Stomach (tissue), 9 donors: ENCODE measurements around the gene MICAL2. TPM values are rescaled to one million over a fixed set of nuclear protein-coding genes. Genes with fewer than 3 reads are reported as not detected.

Source experiments
- DNase-seq, 2 donors: peaks; one replicate each; pipeline versions ENCODE4 v3.0.0 to v3.0.0-alpha.2; 2013 to 2019
- H3K27ac ChIP-seq, 5 donors: fragments of 200-600 bp in 4 of 5; sonication (generic) in 4 of 5; one replicate each; pipeline ENCODE4 v1.5.1; 2013 to 2019; ENCODE audit warnings: mild to moderate bottlenecking in 1 of 5, moderate library complexity in 1 of 5
- H3K27me3 ChIP-seq, 3 donors: fragments of 200-600 bp; sonication (generic); one replicate each; pipeline ENCODE4 v1.5.1; 2017 to 2019; ENCODE audit warnings: mixed run types in 1 of 3
- H3K36me3 ChIP-seq, 4 donors: fragments of 200-600 bp; sonication (generic); 1 replicate in 3 of 4; 2 replicates in 1 of 4; pipeline ENCODE4 v1.5.1; 2016 to 2019
- H3K4me1 ChIP-seq, 4 donors: fragments of 200-600 bp; sonication (generic); one replicate each; pipeline ENCODE4 v1.5.1; 2016 to 2019
- H3K4me3 ChIP-seq, 4 donors: fragments of 200-600 bp; sonication (generic) in 3 of 4; one replicate each; pipeline ENCODE4 v1.5.1; 2016 to 2019; ENCODE audit warnings: mild to moderate bottlenecking in 1 of 4
- H3K9me3 ChIP-seq, 4 donors: fragments of 200-600 bp; sonication (generic); one replicate each; pipeline ENCODE4 v1.5.1; 2016 to 2019
- EP300 ChIP-seq: sonication (generic); formaldehyde crosslinking; IDR thresholded peaks from one replicate; pipeline ENCODE4 v1.6.1; 2017; ENCODE audit warnings: antibody characterized with exemption
- POLR2A ChIP-seq, 4 donors: fragments of 450-650 bp; IDR thresholded peaks; one replicate each; pipeline ENCODE4 v1.6.1; 2016; ENCODE audit warnings: antibody characterized with exemption in 4 of 4, control low read depth in 2 of 4, mild to moderate bottlenecking in 1 of 4, moderate library complexity in 1 of 4
- POLR2AphosphoS5 ChIP-seq, 3 donors: sonication (generic); formaldehyde crosslinking; IDR thresholded peaks; one replicate each; pipeline ENCODE4 v1.6.1; 2016; ENCODE audit warnings: antibody characterized with exemption in 3 of 3
- WGBS, 5 donors: extraction: QIAGEN DNeasy Blood & Tissue Kit in 3 of 5; methylation state at CpG; one replicate each; pipeline versions ENCODE4 v1.1.5 to v1.1.7; 2013 to 2018; 5-methylcytosine and 5-hydroxymethylcytosine counted together
- intact Hi-C: fragments of 100-400 bp; cut with DNase I; formaldehyde crosslinking; loops from one replicate; pipeline ENCODE4 v1.15.1; 2023; ENCODE audit warnings: low total_unique reads
- polyA plus RNA-seq, 3 donors: library from polyadenylated mRNA; stranded (reverse); fragments of 200-250 nt; gene quantifications; one replicate each; pipeline ENCODE4 v1.2.3, GENCODE V29; 2013
- total RNA-seq, 5 donors: library from RNA; depleted of rRNA; stranded (reverse); fragments of >200 nt; gene quantifications; one replicate each; pipeline versions ENCODE4 v1.1.0 to v1.2.3, GENCODE V29; 2014 to 2016
- TF ChIP-seq, protein P1 (sequence below), 7 experiments: fragments of 450-650 bp in 4 of 7; fragments of 200-600 bp in 3 of 7; sonication (generic) in 3 of 7; IDR thresholded peaks; one replicate each; pipeline ENCODE4 v1.5.1; 2016 to 2019; ENCODE audit warnings: antibody characterized with exemption in 7 of 7, control low read depth in 2 of 7, mild to moderate bottlenecking in 1 of 7
- donor health status: healthy with polysubstance abuse.
- donor health status: Bipolar disorder and iron deficiency.
- donor health status: healthy.

The MICAL2 gene
- total and polyA plus RNA-seq, 8 donors = 11.2 to 165 (median 83.3) TPM

GRCh38 chr11:12079726-12080556 is 30.4 kb upstream of the MICAL2 start:
- no peaks in the 10 kb centered on the region for H3K27me3 ChIP-seq
- H3K27ac ChIP-seq = peak overlapping the region; percentile 46 to 88 (median 73)
- DNase-seq = peak; percentile 50 to 78
- intact Hi-C loops = no loop called here
- whole genome bisulfite sequencing, 5 donors = 26 to 46% (median 31%) methylated on average over 13 of the region's 13 CpGs
- no peaks in the 10 kb centered on the region for H3K36me3 ChIP-seq
- H3K4me1 ChIP-seq = peaks cover 0 to 40% (median 9%) of the 10 kb centered on the region in 4 donors
- TF ChIP-seq, protein P1, sequence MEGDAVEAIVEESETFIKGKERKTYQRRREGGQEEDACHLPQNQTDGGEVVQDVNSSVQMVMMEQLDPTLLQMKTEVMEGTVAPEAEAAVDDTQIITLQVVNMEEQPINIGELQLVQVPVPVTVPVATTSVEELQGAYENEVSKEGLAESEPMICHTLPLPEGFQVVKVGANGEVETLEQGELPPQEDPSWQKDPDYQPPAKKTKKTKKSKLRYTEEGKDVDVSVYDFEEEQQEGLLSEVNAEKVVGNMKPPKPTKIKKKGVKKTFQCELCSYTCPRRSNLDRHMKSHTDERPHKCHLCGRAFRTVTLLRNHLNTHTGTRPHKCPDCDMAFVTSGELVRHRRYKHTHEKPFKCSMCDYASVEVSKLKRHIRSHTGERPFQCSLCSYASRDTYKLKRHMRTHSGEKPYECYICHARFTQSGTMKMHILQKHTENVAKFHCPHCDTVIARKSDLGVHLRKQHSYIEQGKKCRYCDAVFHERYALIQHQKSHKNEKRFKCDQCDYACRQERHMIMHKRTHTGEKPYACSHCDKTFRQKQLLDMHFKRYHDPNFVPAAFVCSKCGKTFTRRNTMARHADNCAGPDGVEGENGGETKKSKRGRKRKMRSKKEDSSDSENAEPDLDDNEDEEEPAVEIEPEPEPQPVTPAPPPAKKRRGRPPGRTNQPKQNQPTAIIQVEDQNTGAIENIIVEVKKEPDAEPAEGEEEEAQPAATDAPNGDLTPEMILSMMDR (IDR thresholded peaks at IDR 0.05) = no peak
- TF ChIP-seq POLR2AphosphoS5 (IDR thresholded peaks at IDR 0.05) (peak in 2 of 3 donors; percentile 76 to 94), POLR2A (IDR thresholded peaks at IDR 0.05) (no peak), EP300 (peak; percentile 75)
- no peaks in the 10 kb centered on the region for H3K9me3 ChIP-seq
- no peak overlapping the region for H3K4me3 ChIP-seq

GRCh38 chr11:12083380-12083779 is 27.0 kb upstream of the MICAL2 start:
- DNase-seq = no peak
- intact Hi-C loops = no loop called here
- Histone ChIP-seq H3K9me3 (no peaks in the 10 kb centered on the region), H3K27ac (peak overlapping the region in 2 of 5 donors; percentile 90 to 92), H3K36me3 (no peaks in the 10 kb centered on the region), H3K4me3 (no peak overlapping the region), H3K4me1 (peaks cover 24 to 44% (median 36%) of the 10 kb centered on the region in 4 donors), H3K27me3 (no peaks in the 10 kb centered on the region)
- TF ChIP-seq, protein P1 (IDR thresholded peaks at IDR 0.05) = no peak
- TF ChIP-seq POLR2AphosphoS5 (IDR thresholded peaks at IDR 0.05) = no peak
- TF ChIP-seq EP300 = no peak
- no peak for TF ChIP-seq POLR2A (IDR thresholded peaks at IDR 0.05)
- WGBS, 5 donors = 60 to 91% (median 81%) methylated on average over 1 of the region's 1 CpG

DNA sequence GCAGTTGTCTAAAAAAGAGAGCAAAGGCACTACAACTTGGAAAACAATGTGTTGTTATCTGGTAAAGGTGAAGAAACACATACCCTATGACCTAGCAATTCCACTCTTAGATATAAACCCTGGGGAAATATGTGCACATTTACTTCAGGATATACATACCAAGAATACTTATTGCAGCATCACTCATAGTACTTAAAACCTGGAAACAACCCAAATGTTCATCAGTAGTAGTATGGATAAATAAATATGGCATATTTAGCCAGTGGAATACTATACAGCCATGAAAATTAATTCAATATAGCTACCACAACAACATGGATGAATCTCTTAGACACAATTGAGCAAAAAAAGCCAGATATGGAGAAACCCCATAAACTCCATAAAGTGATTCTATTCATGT is 26.1 kb upstream of the MICAL2 start:
- no peaks in the 10 kb centered on the region for H3K9me3 ChIP-seq
- H3K27ac ChIP-seq = peak overlapping the region in 3 of 5 donors; percentile 89 to 92 (median 90)
- H3K4me3 ChIP-seq = no peak overlapping the region
- peaks cover 25 to 49% (median 41%) of the 10 kb centered on the region in 4 donors for H3K4me1 ChIP-seq
- H3K27me3 ChIP-seq = no peaks in the 10 kb centered on the region
- TF ChIP-seq EP300 (no peak), POLR2A (IDR thresholded peaks at IDR 0.05) (no peak), POLR2AphosphoS5 (IDR thresholded peaks at IDR 0.05) (no peak)
- TF ChIP-seq, protein P1 (IDR thresholded peaks at IDR 0.05) = no peak
- H3K36me3 ChIP-seq = no peaks in the 10 kb centered on the region
- no peak for DNase-seq
- intact Hi-C loops = no loop called here

GRCh38 chr11:12085371-12086251 is 24.8 kb upstream of the MICAL2 start:
- Histone ChIP-seq H3K27me3 (no peaks in the 10 kb centered on the region), H3K36me3 (no peaks in the 10 kb centered on the region), H3K9me3 (no peaks in the 10 kb centered on the region), H3K4me1 (peaks cover 39 to 55% (median 46%) of the 10 kb centered on the region in 4 donors), H3K27ac (peak overlapping the region; percentile 52 to 92 (median 89)), H3K4me3 (no peak overlapping the region)
- intact Hi-C loops = no loop called here
- TF ChIP-seq EP300 (no peak), POLR2A (IDR thresholded peaks at IDR 0.05) (no peak), POLR2AphosphoS5 (IDR thresholded peaks at IDR 0.05) (no peak)
- TF ChIP-seq, protein P1 (IDR thresholded peaks at IDR 0.05) = no peak
- 69 to 76% (median 72%) methylated on average over 10 to 11 of the region's 11 CpGs for WGBS, 5 donors
- DNase-seq = no peak
